Activated CD4-positive, CD25-positive, alpha-beta regulatory T cell treated with anti-CD3 and anti-CD28 coated beads, Interleukin-2, amount 50 U/mL, for 72 hours (primary cell): ENCODE data around the gene RAB30.

Source experiments
- DNase-seq: peaks from one replicate; pipeline ENCODE4 v3.0.0; 2021

Gene RAB30

GRCh38 chr11:82932564-82932963 is 139.1 kb downstream of the RAB30 start:
- DNase-seq, result no peak

GRCh38 chr11:82930734-82931133 is 141.0 kb downstream of the RAB30 start:
- DNase-seq, result no peak

- no peak for DNase-seq
Observed at GRCh38 chr11:82930229-82930628, 141.5 kb downstream of the RAB30 start.

GRCh38 chr11:82929121-82929520 is 142.6 kb downstream of the RAB30 start:
- no peak for DNase-seq

GRCh38 chr11:82927264-82927880 is 144.3 kb downstream of the RAB30 start:
- no peak for DNase-seq

- DNase-seq, result no peak
Observed at GRCh38 chr11:82924522-82925224, 147.0 kb downstream of the RAB30 start.
